ENCODE results near the gene B3GNT8. TPM values are rescaled to one million over a fixed set of nuclear protein-coding genes. Genes with fewer than 3 reads are reported as not detected.
A peak's percentile ranks its signal among the peaks of the same experiment; 100 is the strongest.
"Not testable (repeated sequence)": the region's sequence is repeated elsewhere in the genome, so short reads cannot be mapped to it uniquely, and the experiment has no call there.

B3GNT8 gene, protein sequence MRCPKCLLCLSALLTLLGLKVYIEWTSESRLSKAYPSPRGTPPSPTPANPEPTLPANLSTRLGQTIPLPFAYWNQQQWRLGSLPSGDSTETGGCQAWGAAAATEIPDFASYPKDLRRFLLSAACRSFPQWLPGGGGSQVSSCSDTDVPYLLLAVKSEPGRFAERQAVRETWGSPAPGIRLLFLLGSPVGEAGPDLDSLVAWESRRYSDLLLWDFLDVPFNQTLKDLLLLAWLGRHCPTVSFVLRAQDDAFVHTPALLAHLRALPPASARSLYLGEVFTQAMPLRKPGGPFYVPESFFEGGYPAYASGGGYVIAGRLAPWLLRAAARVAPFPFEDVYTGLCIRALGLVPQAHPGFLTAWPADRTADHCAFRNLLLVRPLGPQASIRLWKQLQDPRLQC
- total RNA-seq (1 to 10 TPM in 1 of 2 donors, under 1 TPM in 1; 0.50 to 7.8 TPM), polyA plus RNA-seq (ENCODE audit: insufficient read length in 2 of 2) (1 to 10 TPM in 1 of 2 donors, under 1 TPM in 1; 0.52 to 3.0 TPM)
- long read RNA-seq, donor 1 = 0 reads
- long read RNA-seq, donor 2 = 0 reads
- long read RNA-seq, donor 3, partial matches to known transcripts = 0 of 1 reads
- long read RNA-seq, donor 3, other reads (novel, unspliced or antisense) = 0 of 1 reads
- long read RNA-seq, donor 4 = 0 reads

DNA sequence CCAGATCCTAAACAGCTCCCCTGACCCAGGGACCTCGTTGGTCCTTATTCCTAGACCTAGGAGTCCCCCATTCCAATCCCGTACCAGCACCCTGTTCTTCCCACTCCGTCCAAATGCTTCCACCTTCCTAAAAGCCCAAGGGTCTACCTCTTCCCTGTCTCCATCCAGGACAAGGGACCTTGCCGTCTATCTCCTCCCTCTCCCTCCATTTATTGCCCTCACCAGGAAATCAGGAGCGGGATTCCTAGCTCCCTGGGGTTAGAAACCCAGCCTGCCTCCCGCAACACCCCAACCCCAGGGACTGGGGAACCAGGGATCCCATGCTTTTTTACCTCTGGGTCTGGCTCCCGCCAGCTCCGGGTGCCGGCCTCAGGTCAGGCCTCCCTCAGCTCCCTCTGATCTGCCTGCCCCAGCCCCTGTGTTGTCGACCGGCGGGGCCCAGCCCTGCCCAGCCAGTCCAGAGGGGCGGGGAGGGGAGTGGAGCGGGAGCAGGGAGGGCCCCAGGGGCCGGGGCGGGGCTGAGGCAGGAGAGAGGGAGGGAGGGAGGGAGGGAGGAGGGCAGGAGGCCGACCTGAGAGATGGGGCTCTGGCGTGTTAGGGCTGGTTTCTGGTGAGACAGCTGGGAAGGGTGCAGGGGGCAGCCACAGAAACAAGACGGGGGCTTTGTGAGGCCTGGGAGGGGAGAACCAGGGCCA lies at the start of gene B3GNT8:
B3GNT8 (minus strand) TSS at position 423 of the 695 bp plus-strand sequence. CDS start 596 bp downstream, outside the sequence.
- Histone ChIP-seq H3K4me3 (ENCODE audit: low read depth, low read length) (peak within 1 kb of the TSS; percentile 24), H3K27ac (ENCODE audit: low read depth, low read length) (peak within 1 kb of the TSS; percentile 29), H3K36me3 (ENCODE audit: control insufficient read depth, insufficient read depth, low read length) (peaks cover 76% of the 10 kb centered on the region), H3K27me3 (ENCODE audit: control insufficient read depth, insufficient read depth, low read length) (no peaks in the 10 kb centered on the region), H3K9me3 (ENCODE audit: control insufficient read depth, insufficient read depth, low read length) (no peaks in the 10 kb centered on the region), H3K4me1 (ENCODE audit: control insufficient read depth, insufficient read depth, low read length) (peaks cover 13% of the 10 kb centered on the region)
- DNase-seq (ENCODE audit: low read depth in 4 of 6, low spot score in 6 of 6) = peak in 1 of 6 donors; percentile 68
- WGBS (ENCODE audit: insufficient coverage) = 21% methylated on average over 18 of the region's 19 CpGs

DNA sequence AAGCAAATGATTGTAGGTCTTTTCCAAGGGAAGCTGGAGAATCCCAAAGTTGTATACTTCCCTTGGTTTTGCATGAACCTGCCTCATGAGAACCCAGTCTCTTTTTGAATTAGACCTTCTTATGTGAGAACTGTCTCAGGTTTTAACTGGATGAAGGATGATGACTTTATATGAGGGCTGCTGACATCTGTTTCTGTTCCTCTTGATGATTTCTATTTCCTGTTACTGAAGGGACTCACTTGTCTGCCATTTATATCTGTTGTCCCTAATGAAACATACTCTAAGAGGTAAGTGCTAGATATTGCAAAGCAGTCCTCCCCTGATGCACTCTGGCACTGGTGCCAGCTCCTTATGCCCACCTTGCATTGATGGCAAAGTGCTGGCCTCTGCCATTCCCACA lies 49.4 kb upstream of the B3GNT8 start:
- Histone ChIP-seq H3K27ac (ENCODE audit: low read depth, low read length) (no peak overlapping the region), H3K36me3 (ENCODE audit: control insufficient read depth, insufficient read depth, low read length) (no peaks in the 10 kb centered on the region), H3K4me1 (ENCODE audit: control insufficient read depth, insufficient read depth, low read length) (no peaks in the 10 kb centered on the region), H3K27me3 (ENCODE audit: control insufficient read depth, insufficient read depth, low read length) (peaks cover 4% of the 10 kb centered on the region), H3K9me3 (ENCODE audit: control insufficient read depth, insufficient read depth, low read length) (no peaks in the 10 kb centered on the region), H3K4me3 (ENCODE audit: low read depth, low read length) (no peak overlapping the region)
- DNase-seq (ENCODE audit: low read depth in 4 of 6, low spot score in 6 of 6) = no peak

- H3K9me3 ChIP-seq (ENCODE audit: control insufficient read depth, insufficient read depth, low read length); DNase-seq (ENCODE audit: low read depth in 4 of 6, low spot score in 6 of 6); H3K36me3 ChIP-seq (ENCODE audit: control insufficient read depth, insufficient read depth, low read length); H3K27ac ChIP-seq (ENCODE audit: low read depth, low read length); H3K4me1 ChIP-seq (ENCODE audit: control insufficient read depth, insufficient read depth, low read length); H3K4me3 ChIP-seq (ENCODE audit: low read depth, low read length): not testable (repeated sequence)
- H3K27me3 ChIP-seq (ENCODE audit: control insufficient read depth, insufficient read depth, low read length) = peaks cover 15% of the 10 kb centered on the region
- WGBS (ENCODE audit: insufficient coverage) = 76% methylated on average over 4 of the region's 22 CpGs
Observed at GRCh38 chr19:41463257-41464256, 36.4 kb upstream of the B3GNT8 start.

DNA sequence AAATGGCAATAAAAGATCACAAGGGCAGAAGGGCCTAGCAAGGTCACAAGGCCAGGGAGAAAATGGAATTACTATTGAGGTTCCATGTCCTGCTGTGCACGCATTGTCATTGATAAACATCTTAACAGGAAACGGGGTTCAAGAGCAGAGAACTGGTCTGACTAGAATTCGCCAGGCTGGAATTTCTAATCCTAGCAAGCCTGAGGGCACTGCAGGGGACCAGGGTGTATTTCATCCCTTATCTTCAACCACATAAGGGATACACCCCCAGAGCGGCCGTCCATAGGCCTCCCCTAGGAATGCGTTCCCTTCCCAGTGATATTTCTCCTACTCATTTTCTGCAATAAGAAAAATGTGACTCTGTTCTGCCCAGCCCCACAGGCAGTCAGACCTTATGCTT lies 35.3 kb upstream of the B3GNT8 start:
- H3K27me3 ChIP-seq (ENCODE audit: control insufficient read depth, insufficient read depth, low read length) = peaks cover 15% of the 10 kb centered on the region

DNA sequence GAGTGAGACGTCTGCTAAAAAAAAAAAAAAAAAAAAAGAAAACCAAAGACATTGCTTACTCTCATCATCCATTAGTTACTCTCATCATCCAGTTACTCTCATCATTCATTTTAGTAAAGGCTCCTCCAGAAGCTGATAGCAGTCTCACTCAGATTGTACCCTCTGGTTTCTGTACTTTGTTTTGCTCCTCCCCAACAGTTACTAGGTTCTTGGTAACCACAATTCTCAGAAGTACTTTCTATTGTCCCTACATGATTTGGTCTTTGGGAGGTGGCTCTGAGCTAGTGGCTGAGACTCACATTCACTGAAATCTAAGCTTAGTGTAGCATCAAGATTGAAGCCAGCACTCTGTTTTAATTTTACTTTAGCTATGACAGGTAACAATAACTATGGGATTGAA lies 30.1 kb upstream of the B3GNT8 start:
- H3K4me1 ChIP-seq (ENCODE audit: control insufficient read depth, insufficient read depth, low read length) = no peaks in the 10 kb centered on the region
- no peaks in the 10 kb centered on the region for H3K36me3 ChIP-seq (ENCODE audit: control insufficient read depth, insufficient read depth, low read length)
- no peak overlapping the region for H3K27ac ChIP-seq (ENCODE audit: low read depth, low read length)
- H3K4me3 ChIP-seq (ENCODE audit: low read depth, low read length) = no peak overlapping the region
- WGBS (ENCODE audit: insufficient coverage) = no CpG with 5 or more reads among the region's 1 CpG
- no peak for DNase-seq (ENCODE audit: low read depth in 4 of 6, low spot score in 6 of 6)
- no peaks in the 10 kb centered on the region for H3K9me3 ChIP-seq (ENCODE audit: control insufficient read depth, insufficient read depth, low read length)
- peaks cover 5% of the 10 kb centered on the region for H3K27me3 ChIP-seq (ENCODE audit: control insufficient read depth, insufficient read depth, low read length)

More for the DNA sequence above, 35.3 kb upstream of the B3GNT8 start:
- no peak overlapping the region for H3K27ac ChIP-seq (ENCODE audit: low read depth, low read length)
- no peak overlapping the region for H3K4me3 ChIP-seq (ENCODE audit: low read depth, low read length)
- H3K9me3 ChIP-seq (ENCODE audit: control insufficient read depth, insufficient read depth, low read length) = no peaks in the 10 kb centered on the region
- DNase-seq (ENCODE audit: low read depth in 4 of 6, low spot score in 6 of 6) = no peak
- no peaks in the 10 kb centered on the region for H3K36me3 ChIP-seq (ENCODE audit: control insufficient read depth, insufficient read depth, low read length)
- 63% methylated on average over 6 of the region's 6 CpGs for WGBS (ENCODE audit: insufficient coverage)
- no peaks in the 10 kb centered on the region for H3K4me1 ChIP-seq (ENCODE audit: control insufficient read depth, insufficient read depth, low read length)

DNA sequence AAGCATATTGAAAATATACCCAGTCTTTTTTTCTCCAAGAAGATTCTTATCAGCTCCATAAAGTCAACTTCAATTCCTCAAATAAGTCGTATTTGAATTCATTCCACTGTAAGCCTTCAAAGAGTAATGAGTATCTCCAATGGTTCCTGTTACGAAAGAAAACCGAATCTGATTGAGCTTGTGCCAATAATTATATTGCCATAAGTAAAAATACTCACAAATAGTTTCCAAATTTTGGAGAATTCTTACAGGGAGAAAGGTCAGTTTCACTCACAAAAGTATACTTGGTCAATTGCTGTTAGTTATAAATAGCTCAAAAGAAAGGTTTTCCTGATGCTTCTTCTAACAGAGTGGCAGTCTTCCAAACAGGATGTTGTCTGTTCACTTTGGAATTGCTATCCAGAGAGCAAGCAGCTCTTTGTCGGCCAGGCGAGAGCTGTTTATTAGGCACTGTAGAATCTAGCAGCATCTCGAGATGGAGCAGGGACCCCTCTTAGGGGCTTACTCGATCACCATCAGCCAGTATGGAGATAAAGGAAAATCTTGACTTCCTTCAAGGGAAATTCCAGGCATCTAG lies 29.3 kb upstream of the B3GNT8 start:
- H3K27me3 ChIP-seq (ENCODE audit: control insufficient read depth, insufficient read depth, low read length) = peaks cover 5% of the 10 kb centered on the region

DNA sequence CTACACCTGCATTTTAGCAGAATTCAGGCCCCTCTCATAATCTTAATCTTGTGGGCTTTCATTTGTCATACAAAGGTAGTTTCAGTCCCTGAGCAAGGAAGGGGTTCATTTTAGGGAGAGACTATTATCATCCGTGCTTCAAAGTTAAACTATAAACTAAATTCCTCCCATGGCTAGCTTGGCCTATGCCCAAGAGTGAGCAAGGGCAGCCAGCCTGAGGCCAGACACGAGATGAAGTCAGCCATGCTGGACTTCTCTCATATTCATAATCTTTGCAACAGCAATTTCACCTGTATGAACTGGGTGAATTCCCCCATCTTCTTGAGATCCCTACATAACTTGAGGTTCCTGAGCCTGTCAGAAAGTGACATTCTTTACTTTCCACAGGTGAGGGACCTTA lies 28.8 kb upstream of the B3GNT8 start:
- Histone ChIP-seq H3K9me3 (ENCODE audit: control insufficient read depth, insufficient read depth, low read length) (no peaks in the 10 kb centered on the region), H3K27ac (ENCODE audit: low read depth, low read length) (no peak overlapping the region), H3K27me3 (ENCODE audit: control insufficient read depth, insufficient read depth, low read length) (peaks cover 5% of the 10 kb centered on the region), H3K4me1 (ENCODE audit: control insufficient read depth, insufficient read depth, low read length) (no peaks in the 10 kb centered on the region), H3K36me3 (ENCODE audit: control insufficient read depth, insufficient read depth, low read length) (no peaks in the 10 kb centered on the region), H3K4me3 (ENCODE audit: low read depth, low read length) (no peak overlapping the region)
- 38% methylated on average over 1 of the region's 2 CpGs for WGBS (ENCODE audit: insufficient coverage)
- DNase-seq (ENCODE audit: low read depth in 4 of 6, low spot score in 6 of 6) = no peak

More for the DNA sequence above, 29.3 kb upstream of the B3GNT8 start:
- Histone ChIP-seq H3K36me3 (ENCODE audit: control insufficient read depth, insufficient read depth, low read length) (no peaks in the 10 kb centered on the region), H3K9me3 (ENCODE audit: control insufficient read depth, insufficient read depth, low read length) (no peaks in the 10 kb centered on the region), H3K4me1 (ENCODE audit: control insufficient read depth, insufficient read depth, low read length) (no peaks in the 10 kb centered on the region), H3K4me3 (ENCODE audit: low read depth, low read length) (no peak overlapping the region), H3K27ac (ENCODE audit: low read depth, low read length) (no peak overlapping the region)
- WGBS (ENCODE audit: insufficient coverage) = no CpG with 5 or more reads among the region's 7 CpGs
- DNase-seq (ENCODE audit: low read depth in 4 of 6, low spot score in 6 of 6) = no peak

GRCh38 chr19:41452584-41453275 lies 25.6 kb upstream of the B3GNT8 start:
- Histone ChIP-seq H3K27me3 (ENCODE audit: control insufficient read depth, insufficient read depth, low read length) (no peaks in the 10 kb centered on the region), H3K4me3 (ENCODE audit: low read depth, low read length) (no peak overlapping the region), H3K4me1 (ENCODE audit: control insufficient read depth, insufficient read depth, low read length) (peaks cover 6% of the 10 kb centered on the region), H3K36me3 (ENCODE audit: control insufficient read depth, insufficient read depth, low read length) (no peaks in the 10 kb centered on the region), H3K27ac (ENCODE audit: low read depth, low read length) (no peak overlapping the region), H3K9me3 (ENCODE audit: control insufficient read depth, insufficient read depth, low read length) (no peaks in the 10 kb centered on the region)
- WGBS (ENCODE audit: insufficient coverage) = 68% methylated on average over 5 of the region's 6 CpGs
- DNase-seq (ENCODE audit: low read depth in 4 of 6, low spot score in 6 of 6) = no peak
